Esophagus squamous epithelium (tissue), 4 donors: Measurements from ENCODE around the gene SPACDR.

Experiments used
- POLR2A ChIP-seq, 4 donors: fragments of 450-650 bp; IDR thresholded peaks; one replicate each; pipeline ENCODE4 v1.6.1; 2017; ENCODE audit warnings: antibody characterized with exemption in 4 of 4, mild to moderate bottlenecking in 4 of 4, moderate library complexity in 3 of 4
- TF ChIP-seq, protein P1 (sequence below), 6 experiments: fragments of 450-650 bp in 4 of 6; fragments of 200-600 bp in 2 of 6; sonication (generic) in 2 of 6; IDR thresholded peaks; one replicate each; pipeline ENCODE4 v1.5.1; 2016 to 2019; ENCODE audit warnings: antibody characterized with exemption in 6 of 6, mild to moderate bottlenecking in 4 of 6, moderate library complexity in 4 of 6

DNA sequence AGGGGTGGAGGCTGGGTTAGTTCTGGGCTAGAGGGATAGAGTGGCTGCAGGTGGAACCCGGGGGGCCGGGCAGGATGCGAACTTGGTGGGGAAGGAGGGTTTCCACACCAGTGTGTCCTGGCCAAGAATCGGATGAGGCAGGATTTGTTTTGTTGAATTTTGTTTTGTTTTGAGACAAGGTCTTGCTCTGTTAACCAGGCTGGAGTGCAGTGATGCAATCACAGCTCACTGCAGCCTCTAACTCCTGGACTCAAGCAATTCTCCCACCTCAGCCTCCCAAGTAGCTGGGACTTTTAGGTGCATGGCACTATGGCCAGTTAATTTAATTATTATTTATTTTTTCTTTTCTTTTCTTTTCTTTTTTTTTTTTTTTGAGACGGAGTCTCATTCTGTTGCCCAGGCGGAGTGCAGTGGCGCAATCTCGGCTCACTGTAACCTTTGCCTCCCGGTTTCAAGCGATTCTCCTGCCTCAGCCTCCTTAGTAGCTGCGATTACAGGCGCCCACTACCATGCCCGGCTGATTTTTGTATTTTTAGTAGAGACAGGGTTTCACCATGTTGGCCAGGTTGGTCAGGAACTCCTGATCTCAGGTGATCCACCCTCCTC lies 14.8 kb downstream of the SPACDR start:
- TF ChIP-seq, protein P1, sequence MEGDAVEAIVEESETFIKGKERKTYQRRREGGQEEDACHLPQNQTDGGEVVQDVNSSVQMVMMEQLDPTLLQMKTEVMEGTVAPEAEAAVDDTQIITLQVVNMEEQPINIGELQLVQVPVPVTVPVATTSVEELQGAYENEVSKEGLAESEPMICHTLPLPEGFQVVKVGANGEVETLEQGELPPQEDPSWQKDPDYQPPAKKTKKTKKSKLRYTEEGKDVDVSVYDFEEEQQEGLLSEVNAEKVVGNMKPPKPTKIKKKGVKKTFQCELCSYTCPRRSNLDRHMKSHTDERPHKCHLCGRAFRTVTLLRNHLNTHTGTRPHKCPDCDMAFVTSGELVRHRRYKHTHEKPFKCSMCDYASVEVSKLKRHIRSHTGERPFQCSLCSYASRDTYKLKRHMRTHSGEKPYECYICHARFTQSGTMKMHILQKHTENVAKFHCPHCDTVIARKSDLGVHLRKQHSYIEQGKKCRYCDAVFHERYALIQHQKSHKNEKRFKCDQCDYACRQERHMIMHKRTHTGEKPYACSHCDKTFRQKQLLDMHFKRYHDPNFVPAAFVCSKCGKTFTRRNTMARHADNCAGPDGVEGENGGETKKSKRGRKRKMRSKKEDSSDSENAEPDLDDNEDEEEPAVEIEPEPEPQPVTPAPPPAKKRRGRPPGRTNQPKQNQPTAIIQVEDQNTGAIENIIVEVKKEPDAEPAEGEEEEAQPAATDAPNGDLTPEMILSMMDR (IDR thresholded peaks at IDR 0.05) = no peak
- no peak for TF ChIP-seq POLR2A (IDR thresholded peaks at IDR 0.05)
